GM21825 (cell line): ENCODE results near the gene CHD3.

Source experiments
- ATAC-seq: cut with Tn5 transposase; IDR thresholded peaks from one replicate; pipeline ENCODE4 v1.9.1; 2021; ENCODE audit warnings: mild to moderate bottlenecking, moderate library complexity; ENCODE audit not compliant: unreplicated experiment

CHD3 gene

DNA sequence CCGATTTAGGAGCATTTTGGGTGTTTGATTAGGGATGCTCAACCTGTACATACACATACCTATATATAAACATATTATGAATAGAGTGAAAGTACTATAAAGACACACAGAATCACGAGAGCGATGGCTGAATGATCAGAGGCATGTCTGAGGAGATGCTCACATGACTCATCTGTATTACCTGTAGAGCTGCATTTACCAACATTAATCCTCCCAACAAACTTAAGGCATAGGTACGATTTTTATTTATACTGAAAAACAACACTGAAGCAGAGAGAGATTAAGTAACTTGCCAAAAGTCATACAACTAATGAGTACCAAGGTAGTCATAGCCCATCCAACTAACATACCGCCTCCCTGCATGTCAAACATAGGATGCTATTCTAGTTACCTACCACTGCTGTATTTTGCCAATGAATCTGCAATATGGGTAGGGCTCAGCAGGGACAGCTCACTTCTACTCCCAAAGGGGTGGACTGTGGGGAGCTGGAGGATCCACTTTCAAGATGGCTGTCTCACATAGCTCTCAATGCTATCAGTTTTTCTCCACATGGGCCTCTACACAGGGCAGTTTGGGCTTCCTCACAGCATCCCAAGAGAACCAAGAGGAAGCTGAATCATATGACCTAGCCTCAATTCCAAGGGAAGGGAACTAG is 23.5 kb upstream of the CHD3 start:
- no peak for ATAC-seq

DNA sequence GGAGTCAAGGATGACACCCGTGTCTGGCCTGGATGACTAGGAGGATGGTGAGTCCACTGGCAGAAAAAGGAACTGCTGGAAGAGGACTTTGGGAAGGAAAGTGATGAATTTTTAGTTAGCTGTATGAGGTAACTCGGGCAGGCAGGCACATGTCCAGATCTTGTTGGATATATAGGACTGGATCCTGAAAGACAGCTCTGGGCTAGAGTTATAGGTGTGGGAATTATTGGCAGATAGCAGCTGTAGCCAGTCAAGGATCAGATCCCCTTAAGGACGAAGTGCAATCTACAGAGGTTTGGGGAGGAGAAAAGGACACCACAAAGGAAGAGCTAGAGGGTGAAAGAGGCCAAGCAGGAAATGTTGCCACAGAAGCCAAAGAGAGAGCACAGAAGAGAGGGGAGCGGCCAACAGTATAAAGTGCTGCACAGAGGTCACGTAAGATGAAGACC is 20.7 kb upstream of the CHD3 start:
- no peak for ATAC-seq

DNA sequence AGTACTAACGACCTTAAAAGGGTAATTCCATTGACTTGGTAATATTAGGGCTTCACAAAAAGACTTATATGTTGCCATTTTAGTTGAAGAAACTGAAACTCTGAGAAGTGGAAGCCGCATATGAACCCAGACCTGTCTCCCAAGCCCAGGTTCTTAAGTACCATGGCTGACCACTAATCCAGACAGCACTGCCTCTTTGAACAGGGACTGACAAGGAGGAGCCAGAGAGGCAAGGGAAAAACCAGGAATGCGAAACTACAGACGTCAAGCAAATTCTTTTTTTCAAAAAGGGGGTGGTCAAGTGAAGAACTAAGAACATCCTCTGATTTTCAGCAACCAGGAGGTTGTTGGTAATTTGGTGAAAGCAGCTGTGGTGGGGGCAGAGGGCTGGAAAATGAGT is 15.5 kb upstream of the CHD3 start:
- no peak for ATAC-seq

DNA sequence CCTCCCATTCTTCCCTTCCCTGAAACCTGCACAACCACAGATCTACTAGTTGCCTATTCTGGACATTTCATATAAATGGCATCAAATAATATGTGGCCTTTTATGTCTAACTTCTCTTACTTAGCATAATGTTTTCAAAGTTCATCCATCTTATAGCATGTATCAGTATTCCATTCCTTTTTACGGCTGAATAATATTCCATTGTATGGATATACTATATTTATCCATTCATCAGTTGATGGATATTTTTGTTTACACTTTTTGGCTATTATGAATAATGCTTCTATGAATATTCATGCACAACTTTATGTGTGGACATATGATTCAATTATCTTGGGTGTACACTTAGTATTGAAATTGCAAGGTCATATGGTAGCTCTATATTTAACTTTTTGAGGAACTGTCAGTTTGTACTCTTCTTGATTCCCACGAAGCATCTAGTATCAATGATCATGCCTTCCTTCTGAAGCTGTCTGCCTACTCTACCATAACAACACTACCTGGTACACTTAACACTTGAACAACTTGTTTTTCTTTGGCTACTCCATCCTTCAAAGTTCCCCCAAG is 12.7 kb upstream of the CHD3 start:
- ATAC-seq = no peak

DNA sequence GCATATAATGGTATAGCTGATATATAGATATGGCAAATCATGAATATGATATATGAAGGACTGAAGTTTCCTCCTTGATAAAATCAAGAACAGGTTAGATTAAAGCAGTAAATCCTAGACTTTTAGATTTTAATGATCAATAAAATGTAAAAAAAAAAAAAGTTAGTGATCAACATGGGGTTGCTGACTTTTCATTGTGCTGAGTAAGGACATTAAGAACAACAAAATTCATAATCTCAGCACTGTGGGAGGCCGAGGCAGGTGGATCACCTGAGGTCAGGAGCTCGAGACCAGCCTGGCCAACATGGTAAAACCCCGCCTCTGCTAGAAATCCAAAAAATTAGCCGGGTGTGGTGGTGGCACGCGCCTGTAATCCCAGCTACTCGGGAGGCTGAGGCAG is 10.4 kb upstream of the CHD3 start:
- no peak for ATAC-seq

DNA sequence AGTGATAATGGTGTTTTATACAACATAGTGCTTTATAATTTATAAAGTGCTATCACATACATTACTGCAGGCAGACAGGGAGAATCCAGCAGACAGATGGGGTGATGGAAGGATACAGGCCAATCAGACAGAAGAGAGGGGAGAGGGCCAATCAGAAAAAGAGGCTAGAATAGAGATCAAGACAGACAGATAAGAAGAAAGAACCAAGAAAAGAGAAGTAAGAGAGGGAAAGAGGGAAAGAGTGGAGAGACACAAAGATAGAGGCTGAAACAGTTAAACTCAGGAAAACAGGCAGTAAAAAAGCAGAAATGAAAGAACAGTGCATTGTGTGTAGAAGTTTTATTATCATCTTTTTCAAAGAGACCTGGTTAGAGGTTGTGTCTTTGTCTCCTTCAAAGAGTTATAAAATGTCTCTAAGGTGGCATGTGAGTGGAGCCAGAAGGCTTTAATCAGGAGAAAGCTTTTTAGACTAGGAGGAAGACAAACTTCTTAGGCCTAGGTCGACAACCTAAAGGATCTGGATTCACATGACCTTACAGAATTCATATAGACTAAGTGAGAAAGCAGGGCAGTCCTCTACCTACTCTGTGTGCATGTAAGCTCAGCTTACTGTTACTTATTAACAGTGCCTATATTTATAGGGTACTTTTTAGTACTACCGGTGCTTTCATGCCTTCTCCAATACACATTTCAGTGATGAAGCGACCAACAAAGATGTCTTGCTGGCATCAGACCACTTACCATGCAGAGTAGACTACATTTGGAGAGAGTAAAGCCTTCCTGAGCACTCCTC is 8.3 kb upstream of the CHD3 start:
- ATAC-seq = no peak

DNA sequence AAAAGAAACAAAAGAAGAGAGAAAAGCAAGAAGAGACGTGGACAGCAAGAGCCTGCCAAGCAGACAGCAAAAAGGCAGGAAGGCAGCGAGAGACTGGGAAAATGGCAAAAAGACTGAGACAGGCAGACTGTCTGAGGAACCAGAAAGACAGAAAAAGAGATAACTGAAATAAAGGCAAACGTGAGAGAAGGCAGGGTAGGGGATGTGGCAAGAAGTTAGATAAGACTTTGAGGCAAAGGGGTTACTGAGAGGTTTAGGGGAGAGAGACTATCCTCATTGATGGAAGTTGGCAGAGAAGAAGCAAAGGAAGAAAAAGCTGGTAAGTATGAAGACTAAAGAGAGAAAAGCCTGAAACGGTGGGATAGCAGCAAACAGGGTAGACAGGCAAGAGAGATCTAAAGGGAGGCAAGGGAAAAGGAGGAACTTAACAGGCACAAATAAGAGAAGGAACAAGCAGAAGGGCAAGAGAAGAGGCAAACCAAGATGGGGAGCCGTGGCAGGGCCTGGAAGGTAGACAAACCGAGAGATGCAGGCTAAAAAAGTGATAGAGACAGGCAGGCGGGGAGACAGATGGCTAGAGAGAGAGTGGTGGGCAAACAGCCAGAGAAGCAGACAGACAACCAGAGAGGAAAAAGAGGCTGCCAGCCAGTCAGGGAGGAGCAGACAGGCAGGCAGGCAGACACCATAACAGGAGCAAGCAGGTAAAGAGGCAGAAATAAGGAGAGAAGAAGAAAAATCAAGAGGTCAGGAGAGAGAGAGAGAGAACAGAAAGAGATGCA is 7.1 kb upstream of the CHD3 start:
- no peak for ATAC-seq

DNA sequence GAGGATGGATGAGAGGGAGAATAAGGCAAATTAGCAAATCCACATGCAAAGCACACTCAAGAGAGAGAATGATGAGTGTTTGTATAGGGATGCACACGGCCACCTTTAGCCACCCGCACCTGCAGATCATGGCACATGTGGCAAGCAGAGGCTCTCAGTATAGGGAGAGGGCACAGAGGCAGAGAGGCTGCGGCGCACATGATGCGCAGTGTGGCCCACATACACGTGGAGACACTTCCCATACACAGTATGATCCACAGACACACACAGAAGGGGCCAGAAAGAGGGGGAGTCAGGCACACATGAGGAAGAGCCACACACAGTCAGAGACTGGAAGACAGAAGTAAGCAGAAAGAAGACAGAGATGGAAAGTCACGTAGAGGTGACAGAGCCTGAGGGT is 6.5 kb upstream of the CHD3 start:
- ATAC-seq = no peak

DNA sequence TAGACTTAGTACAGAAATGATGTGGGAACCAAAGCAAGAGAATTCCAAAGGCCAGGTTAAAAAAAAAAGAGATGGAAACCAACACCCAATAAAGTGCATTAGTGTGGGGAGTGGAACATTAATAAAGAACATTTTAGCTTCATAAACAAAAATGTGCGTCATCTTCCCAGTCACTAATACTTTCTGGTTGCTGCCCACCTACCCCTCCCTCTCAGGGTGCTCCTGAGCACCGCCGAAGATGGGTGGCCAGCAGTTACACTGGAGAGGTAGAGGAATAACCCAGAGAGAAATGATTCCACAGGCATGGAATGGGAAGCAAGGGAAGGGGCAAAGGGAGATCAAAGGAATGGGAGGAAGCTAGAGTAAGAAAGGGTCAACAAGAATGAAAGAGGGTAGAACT is 6.0 kb upstream of the CHD3 start:
- ATAC-seq = no peak

DNA sequence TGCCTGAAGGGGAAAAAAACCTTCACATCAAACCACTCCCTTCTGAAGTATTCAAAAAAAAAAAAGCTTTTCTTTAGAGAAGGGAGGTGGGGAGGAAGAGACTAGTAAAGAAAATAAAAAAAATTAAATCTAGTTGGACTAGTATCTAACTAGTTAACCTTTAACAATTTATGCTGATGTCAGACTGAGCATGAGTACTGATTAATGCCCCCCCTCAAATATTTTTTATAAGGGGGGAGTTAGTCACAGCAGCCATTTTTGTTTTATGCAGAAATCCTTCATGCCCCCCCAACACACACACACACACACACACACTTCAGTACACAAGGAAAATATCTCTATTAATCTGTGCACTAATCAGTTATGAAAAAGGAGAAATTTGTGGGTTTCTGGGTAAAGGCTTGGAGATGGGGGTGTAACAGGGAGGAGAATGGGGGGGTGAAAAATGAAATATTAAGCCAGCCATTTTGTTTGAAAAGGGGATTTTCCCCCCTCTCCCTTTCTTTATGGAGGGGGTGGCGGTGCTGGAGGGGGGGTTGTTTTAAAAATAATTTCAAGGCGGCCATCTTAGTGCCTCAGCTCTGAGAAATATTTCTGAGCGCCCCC is 4.7 kb upstream of the CHD3 start:
- no peak for ATAC-seq

DNA sequence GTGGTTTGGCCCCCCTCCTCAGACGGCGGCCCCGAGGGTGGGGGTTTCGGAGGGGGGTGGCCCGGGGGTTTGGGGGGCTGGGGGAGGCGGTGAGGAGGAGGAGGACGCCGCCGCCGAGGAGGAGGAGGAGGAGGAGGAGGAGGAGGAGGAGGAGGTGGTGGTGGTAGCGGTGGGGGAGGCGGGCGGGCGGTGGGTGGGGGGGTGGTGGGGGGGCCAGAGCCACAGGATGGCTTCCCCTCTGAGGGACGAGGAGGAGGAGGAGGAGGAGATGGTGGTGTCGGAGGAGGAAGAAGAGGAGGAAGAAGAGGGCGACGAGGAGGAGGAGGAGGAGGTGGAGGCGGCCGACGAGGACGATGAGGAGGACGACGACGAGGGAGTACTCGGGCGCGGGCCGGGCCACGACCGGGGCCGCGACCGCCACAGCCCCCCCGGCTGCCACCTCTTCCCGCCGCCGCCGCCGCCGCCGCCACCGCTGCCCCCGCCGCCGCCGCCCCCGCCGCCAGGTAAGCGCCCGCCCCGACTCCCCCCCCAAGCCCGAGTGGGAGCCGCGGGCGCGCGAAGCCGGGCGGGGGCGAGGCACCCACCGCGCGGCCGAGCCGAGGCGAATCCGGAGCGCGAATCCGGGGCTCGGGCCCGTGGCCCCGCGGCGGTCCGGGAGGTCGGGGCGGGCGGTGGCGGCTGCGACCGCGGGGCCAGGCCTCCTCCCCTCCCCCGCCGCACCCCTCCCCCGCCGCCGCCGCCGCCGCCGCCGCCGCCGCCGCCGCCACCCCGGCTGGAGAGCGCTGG is 3.8 kb upstream of the CHD3 start:
- ATAC-seq = no peak

DNA sequence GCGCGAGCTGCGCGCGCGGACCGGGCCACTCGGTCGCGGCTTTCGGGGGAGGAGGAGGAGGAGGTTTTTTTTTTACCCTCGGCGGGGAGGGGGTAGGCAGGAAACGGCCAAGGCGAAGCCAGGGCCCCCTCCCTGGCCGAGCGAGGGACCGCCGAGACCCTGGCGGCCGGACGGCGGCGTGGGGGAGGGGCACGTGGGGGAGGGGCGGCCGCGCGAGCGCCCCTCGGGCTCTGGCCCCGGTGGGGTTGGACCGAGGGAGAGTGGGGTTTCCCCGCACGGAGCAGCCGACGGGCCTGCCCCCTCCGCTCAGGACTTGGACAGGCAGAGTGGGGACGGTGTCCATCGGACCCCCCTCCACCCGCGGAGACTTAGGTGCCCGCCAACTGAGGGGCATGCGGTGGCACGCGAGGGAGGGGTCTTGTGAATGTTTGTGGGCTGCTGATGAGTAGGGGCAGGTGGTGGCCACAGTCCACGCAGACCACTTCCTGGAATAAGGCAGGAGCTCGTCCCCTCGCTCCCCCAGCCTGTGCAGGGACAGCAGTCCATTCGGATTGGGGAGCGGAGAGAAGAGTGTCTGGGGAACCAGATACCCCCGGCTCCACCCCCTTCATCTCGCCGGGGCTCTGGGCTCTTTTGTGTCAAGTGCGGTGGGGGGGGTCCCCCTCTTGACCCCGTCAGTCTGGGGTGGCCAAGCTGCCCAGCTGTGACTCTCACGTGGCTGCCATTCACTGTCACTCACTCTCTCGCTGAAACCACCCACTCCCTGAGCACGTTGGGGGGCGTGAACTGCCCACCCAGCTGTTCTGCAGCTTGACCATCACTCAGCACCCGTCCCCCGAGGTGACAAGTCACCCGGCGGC is 3.0 kb upstream of the CHD3 start:
- ATAC-seq = peak; percentile 31

DNA sequence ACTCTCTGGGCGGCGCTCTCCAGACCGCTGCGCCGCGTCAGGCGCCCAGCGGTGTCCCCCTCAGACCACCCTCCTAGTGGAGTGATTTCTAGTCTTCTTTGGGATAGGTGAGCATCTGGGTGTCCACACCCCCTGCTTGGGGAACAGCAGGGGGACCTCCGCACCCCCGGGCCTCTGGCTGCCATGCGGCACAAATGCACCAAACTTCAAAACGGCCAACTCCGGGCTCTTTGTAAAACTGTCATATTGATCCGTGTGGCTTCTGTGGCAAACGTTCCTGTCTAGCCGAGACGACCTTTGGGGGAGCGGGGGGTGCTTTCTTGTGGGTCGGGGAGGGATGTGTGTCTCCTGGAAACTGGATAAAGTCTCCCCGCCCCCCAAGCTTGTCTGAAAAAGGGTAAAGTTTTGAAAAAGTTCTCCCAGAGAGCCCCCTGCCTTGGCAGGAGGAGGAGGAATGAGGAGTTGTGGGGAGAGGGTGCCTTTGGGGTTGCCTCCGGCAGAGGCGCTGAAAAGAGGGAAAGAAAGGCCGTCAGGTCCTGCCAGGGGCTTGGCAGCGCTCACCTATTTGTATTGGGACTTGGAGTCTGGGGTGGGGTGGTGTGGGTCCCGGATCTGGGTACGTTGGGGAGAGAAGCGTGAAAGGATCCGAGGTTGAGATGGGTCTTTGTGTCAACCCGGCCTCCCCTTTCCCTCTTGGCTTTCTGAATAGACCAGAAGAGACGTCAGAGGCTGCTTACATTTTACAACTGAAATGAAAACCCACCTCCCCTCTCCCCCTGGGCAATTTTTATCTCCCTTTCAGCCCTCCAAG is 2.2 kb upstream of the CHD3 start:
- peak; percentile 3 for ATAC-seq

DNA sequence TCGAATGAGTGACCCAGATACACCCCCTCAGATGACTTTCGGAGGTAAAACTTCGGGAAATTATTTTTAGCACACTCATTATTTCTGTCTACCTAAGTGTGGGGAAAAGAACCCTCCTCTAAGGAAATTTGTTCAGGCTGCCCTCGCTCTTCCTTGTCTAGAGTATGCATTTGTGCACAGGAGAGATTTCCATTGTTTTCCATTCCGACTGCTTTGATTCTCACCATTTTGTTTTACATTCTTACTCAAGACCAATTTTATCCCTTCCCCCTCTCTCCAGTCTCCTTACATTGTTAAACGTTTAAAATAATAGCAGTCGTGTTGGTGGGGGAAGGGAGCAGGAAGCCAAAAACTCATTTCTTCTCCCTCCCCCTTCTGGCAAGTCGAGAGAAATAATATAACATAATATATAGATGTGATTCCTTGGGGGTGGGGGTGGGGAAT is 1.5 kb upstream of the CHD3 start:
- ATAC-seq = no peak

DNA sequence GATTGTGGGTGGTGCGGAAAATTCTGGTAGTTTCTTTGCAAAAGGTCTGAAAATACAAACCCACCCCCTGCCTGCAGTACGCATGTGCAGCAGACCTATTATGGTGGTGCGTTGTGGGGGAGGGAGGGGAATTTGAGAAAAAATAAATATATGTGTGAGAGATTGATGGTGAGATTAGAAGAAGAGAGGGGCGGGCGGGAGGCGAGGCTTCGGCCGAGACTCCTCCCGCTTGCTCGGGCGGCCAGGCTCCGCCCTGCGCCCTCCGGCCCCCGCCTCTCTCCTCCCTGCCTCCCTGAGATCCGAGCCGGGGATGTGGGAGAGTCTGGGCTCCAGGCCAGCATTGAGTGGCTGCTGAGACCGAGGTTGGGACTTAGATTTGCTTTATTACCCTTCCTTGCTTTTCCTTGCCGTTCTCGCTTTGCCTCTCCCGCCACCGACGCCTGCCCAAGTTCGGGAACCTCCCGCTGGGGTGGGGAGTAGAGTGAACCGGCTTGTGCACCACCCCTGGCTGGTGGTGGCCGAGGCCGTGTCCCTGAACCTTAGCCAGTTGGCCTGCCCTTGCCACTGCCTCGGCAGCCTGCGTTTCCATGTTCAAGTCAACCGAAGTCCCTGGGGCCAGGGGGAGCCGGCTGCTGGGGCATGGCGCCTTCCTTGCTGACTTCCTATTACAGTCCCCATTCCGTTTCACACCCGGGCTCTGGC is 956 bp upstream of the CHD3 start:
- ATAC-seq = peak; percentile 39

DNA sequence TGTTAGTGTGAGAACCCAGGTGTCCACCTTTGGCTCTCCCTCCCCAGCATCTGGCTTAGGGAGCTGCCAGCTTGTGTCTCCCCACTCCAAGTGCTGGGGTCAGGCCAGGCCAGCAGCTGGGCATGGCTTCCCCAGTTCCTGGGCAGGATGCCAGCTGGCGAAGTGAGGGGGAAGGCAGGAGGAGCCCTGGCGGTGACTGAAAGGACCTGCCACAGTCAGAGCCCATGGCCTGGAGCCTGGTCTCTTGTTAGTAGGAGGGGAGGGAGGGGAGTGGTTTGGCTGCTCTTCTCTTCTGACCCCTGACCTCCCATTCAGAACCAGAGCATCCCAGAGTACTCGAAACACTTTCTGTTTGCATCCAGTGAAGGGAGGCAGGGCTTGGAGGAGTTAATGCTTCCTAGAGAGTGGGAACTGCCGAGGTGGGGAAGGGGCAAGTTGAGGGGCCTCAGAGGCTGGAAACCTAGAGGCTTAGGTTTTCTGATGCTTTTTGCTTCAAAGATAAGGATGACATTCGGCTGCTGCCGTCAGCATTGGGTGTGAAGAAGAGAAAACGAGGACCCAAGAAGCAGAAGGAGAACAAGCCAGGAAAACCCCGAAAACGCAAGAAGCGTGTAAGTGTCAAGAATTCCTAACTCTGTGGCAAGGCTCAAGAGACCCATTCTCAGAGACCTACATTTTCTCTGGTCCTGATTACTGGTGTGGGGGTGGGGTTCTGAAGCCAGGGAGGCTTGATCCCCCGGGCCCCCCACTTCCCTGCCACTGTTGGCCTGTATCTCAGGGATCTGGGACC is 772 bp downstream of the CHD3 start:
- ATAC-seq = no peak
